Measurements from ENCODE around the gene MRPS15. TPM values are rescaled to one million over a fixed set of nuclear protein-coding genes. Genes with fewer than 3 reads are reported as not detected.

The MRPS15 gene
- total and polyA plus RNA-seq, 4 donors: 41.8 to 95.0 (median 59.8) TPM

DNA sequence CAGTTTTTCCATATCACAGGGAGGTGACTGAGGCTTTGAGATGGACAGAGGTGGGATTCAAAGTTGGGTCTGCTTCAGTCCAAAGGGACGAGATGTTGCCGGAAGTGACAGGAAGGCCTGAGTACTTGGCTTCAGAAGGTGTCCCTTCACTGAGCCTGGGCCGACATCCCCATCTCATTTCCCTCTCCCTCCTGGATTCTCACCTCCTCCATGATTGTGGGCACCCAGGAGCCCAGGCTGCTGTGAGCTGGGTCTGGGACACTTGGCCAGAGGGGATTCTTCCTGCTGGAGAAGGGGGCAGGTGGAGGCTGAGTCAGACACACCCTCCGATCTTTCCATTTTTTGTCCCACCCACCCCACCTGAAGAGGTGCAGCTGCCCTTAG lies 2.8 kb upstream of the MRPS15 start:
- peaks cover 0 to 5% (median under 1%) of the 10 kb centered on the region in 4 donors for H3K36me3 ChIP-seq (ENCODE audit: control insufficient read depth in 4 of 4, insufficient read depth in 3 of 4, low read depth in 1 of 4, low read length in 3 of 4)
- H3K9me3 ChIP-seq (ENCODE audit: control insufficient read depth in 4 of 4, low read length in 3 of 4): no peaks in the 10 kb centered on the region
- peaks cover 2 to 10% (median 5%) of the 10 kb centered on the region in 4 donors for H3K4me1 ChIP-seq (ENCODE audit: control insufficient read depth in 4 of 4, insufficient read depth in 4 of 4, low read length in 3 of 4)
- WGBS: 92% methylated on average over 4 of the region's 4 CpGs
- no peak for TF ChIP-seq FOXA2 (IDR thresholded peaks at IDR 0.05)
- no peak for TF ChIP-seq EGR1 (IDR thresholded peaks at IDR 0.05; ENCODE audit: low read depth in 2 of 2)
- no peak for TF ChIP-seq RXRA (IDR thresholded peaks at IDR 0.05)
- no peak for TF ChIP-seq GABPA (IDR thresholded peaks at IDR 0.05 in 1 of 2, conservative IDR thresholded peaks at IDR 0.05 in 1 of 2)
- no peak for TF ChIP-seq ATF3 (IDR thresholded peaks at IDR 0.05)
- TF ChIP-seq, protein P1, sequence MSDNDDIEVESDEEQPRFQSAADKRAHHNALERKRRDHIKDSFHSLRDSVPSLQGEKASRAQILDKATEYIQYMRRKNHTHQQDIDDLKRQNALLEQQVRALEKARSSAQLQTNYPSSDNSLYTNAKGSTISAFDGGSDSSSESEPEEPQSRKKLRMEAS (IDR thresholded peaks at IDR 0.05): no peak
- TF ChIP-seq HNF4A (conservative IDR thresholded peaks at IDR 0.05): no peak
- TF ChIP-seq NR2F2 (IDR thresholded peaks at IDR 0.05): no peak
- TF ChIP-seq ZBTB33 (IDR thresholded peaks at IDR 0.05): no peak
- TF ChIP-seq HNF4G (IDR thresholded peaks at IDR 0.05): no peak
- TF ChIP-seq RAD21 (IDR thresholded peaks at IDR 0.05): no peak
- TF ChIP-seq FOXA1 (IDR thresholded peaks at IDR 0.05): no peak
- no peak for TF ChIP-seq YY1 (IDR thresholded peaks at IDR 0.05)
- TF ChIP-seq SP1 (IDR thresholded peaks at IDR 0.05): no peak
- TF ChIP-seq REST (IDR thresholded peaks at IDR 0.05): no peak
- TF ChIP-seq, protein P2, sequence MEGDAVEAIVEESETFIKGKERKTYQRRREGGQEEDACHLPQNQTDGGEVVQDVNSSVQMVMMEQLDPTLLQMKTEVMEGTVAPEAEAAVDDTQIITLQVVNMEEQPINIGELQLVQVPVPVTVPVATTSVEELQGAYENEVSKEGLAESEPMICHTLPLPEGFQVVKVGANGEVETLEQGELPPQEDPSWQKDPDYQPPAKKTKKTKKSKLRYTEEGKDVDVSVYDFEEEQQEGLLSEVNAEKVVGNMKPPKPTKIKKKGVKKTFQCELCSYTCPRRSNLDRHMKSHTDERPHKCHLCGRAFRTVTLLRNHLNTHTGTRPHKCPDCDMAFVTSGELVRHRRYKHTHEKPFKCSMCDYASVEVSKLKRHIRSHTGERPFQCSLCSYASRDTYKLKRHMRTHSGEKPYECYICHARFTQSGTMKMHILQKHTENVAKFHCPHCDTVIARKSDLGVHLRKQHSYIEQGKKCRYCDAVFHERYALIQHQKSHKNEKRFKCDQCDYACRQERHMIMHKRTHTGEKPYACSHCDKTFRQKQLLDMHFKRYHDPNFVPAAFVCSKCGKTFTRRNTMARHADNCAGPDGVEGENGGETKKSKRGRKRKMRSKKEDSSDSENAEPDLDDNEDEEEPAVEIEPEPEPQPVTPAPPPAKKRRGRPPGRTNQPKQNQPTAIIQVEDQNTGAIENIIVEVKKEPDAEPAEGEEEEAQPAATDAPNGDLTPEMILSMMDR (IDR thresholded peaks at IDR 0.05; ENCODE audit: low read depth, low read length, missing input control): no peak
- no peak for TF ChIP-seq TAF1 (conservative IDR thresholded peaks at IDR 0.05)
- TF ChIP-seq JUND (IDR thresholded peaks at IDR 0.05): no peak
- H3K4me3 ChIP-seq (ENCODE audit: low read depth in 1 of 3, low read length in 3 of 3): no peak overlapping the region
- H3K9ac ChIP-seq (ENCODE audit: low read depth in 1 of 2, low read length in 2 of 2): no peak overlapping the region
- H3K27me3 ChIP-seq (ENCODE audit: control insufficient read depth in 4 of 4, insufficient read depth in 4 of 4, low read length in 3 of 4): no peaks in the 10 kb centered on the region
- H3K27ac ChIP-seq (ENCODE audit: low read depth in 1 of 2, low read length in 2 of 2): no peak overlapping the region
- no peak for DNase-seq (ENCODE audit: low spot score)
